Measurements from ENCODE around the gene SCD. TPM values are rescaled to one million over a fixed set of nuclear protein-coding genes. Genes with fewer than 3 reads are reported as not detected.

The SCD gene
- total and polyA plus RNA-seq, 2 of the 13 experiments (the other 11 are each of a cell fraction or from before 2014, with no cell fraction given), result 492 to 512 TPM

- TF ChIP-seq ZKSCAN8 (CRISPR knock-in tag; IDR thresholded peaks at IDR 0.05; ENCODE audit: borderline replicate concordance) (no peak), ZNF281 (CRISPR knock-in tag; IDR thresholded peaks at IDR 0.05; ENCODE audit: borderline replicate concordance) (0 out of 2 replicates have a peak, but pooled peaks have one; percentile 7), ZNF570 (CRISPR knock-in tag; IDR thresholded peaks at IDR 0.05; ENCODE audit: borderline replicate concordance) (no peak), ZNF646 (CRISPR knock-in tag; IDR thresholded peaks at IDR 0.05) (no peak), ZNF781 (CRISPR knock-in tag; IDR thresholded peaks at IDR 0.05; ENCODE audit: borderline replicate concordance, not compliant biosample characterization) (no peak), ZNF660 (CRISPR knock-in tag; IDR thresholded peaks at IDR 0.05; ENCODE audit: borderline replicate concordance, low read depth) (no peak), ZNF556 (CRISPR knock-in tag; IDR thresholded peaks at IDR 0.05; ENCODE audit: borderline replicate concordance) (no peak), IRX3 (CRISPR knock-in tag; IDR thresholded peaks at IDR 0.05; ENCODE audit: borderline replicate concordance, low read depth) (peak; percentile 52), ZNF460 (CRISPR knock-in tag; IDR thresholded peaks at IDR 0.05; ENCODE audit: borderline replicate concordance) (no peak), REPIN1 (CRISPR knock-in tag; IDR thresholded peaks at IDR 0.05; ENCODE audit: borderline replicate concordance, low read depth) (no peak; the same call in 1 of the 2 replicates), NFYB (CRISPR knock-in tag; IDR thresholded peaks at IDR 0.05) (peak; percentile 88), TOPORS (CRISPR knock-in tag; IDR thresholded peaks at IDR 0.05) (peak; percentile 39; the same call in 1 of the 2 replicates), ZBTB2 (CRISPR knock-in tag; IDR thresholded peaks at IDR 0.05; ENCODE audit: low read depth) (peak; percentile 4), ZNF30 (CRISPR knock-in tag; IDR thresholded peaks at IDR 0.05) (peak; percentile 18; the same call in 1 of the 2 replicates), ZNF382 (CRISPR knock-in tag; IDR thresholded peaks at IDR 0.05; ENCODE audit: borderline replicate concordance) (no peak), ZNF605 (CRISPR knock-in tag; IDR thresholded peaks at IDR 0.05) (no peak; the same call in 1 of the 2 replicates), ZFP1 (CRISPR knock-in tag; IDR thresholded peaks at IDR 0.05) (no peak)
Observed at GRCh38 chr10:100346765-100347567, at the start of gene SCD (continued).
